ENCODE data around the gene NIM1K.
"Not testable (repeated sequence)": the region's sequence is repeated elsewhere in the genome, so short reads cannot be mapped to it uniquely, and the experiment has no call there.

NIM1K gene

GRCh38 chr5:43296835-43297234, 104.8 kb downstream of the NIM1K start:
- Histone ChIP-seq H3K27ac (ENCODE audit: insufficient read depth, low read depth, low read length, poor library complexity, severe bottlenecking) (no peak overlapping the region), H3K27me3 (ENCODE audit: control insufficient read depth, insufficient read depth, low read length, poor library complexity, severe bottlenecking) (no peaks in the 10 kb centered on the region), H3K4me1 (ENCODE audit: control insufficient read depth, insufficient read depth, low read length) (no peaks in the 10 kb centered on the region), H3K9me3 (ENCODE audit: control insufficient read depth, low read length) (no peaks in the 10 kb centered on the region), H3K4me3 (ENCODE audit: insufficient read depth, low read depth, low read length) (no peak overlapping the region), H3K36me3 (ENCODE audit: control insufficient read depth, insufficient read depth, low read length) (peaks cover 61% of the 10 kb centered on the region)
- WGBS, 2 experiments: 97 to 100% methylated on average over 1 to 2 of the region's 2 CpGs

GRCh38 chr5:43298443-43298842, 106.4 kb downstream of the NIM1K start:
- 93 to 94% methylated on average over 5 of the region's 5 CpGs for WGBS, 2 experiments
- Histone ChIP-seq H3K27ac (ENCODE audit: insufficient read depth, low read depth, low read length, poor library complexity, severe bottlenecking) (no peak overlapping the region), H3K4me1 (ENCODE audit: control insufficient read depth, insufficient read depth, low read length) (no peaks in the 10 kb centered on the region), H3K36me3 (ENCODE audit: control insufficient read depth, insufficient read depth, low read length) (peaks cover 46% of the 10 kb centered on the region), H3K4me3 (ENCODE audit: insufficient read depth, low read depth, low read length) (no peak overlapping the region), H3K9me3 (ENCODE audit: control insufficient read depth, low read length) (no peaks in the 10 kb centered on the region), H3K27me3 (ENCODE audit: control insufficient read depth, insufficient read depth, low read length, poor library complexity, severe bottlenecking) (no peaks in the 10 kb centered on the region)

GRCh38 chr5:43300112-43300511, 108.1 kb downstream of the NIM1K start:
- Histone ChIP-seq H3K4me1 (ENCODE audit: control insufficient read depth, insufficient read depth, low read length) (no peaks in the 10 kb centered on the region), H3K27me3 (ENCODE audit: control insufficient read depth, insufficient read depth, low read length, poor library complexity, severe bottlenecking) (no peaks in the 10 kb centered on the region), H3K9me3 (ENCODE audit: control insufficient read depth, low read length) (no peaks in the 10 kb centered on the region), H3K27ac (ENCODE audit: insufficient read depth, low read depth, low read length, poor library complexity, severe bottlenecking) (no peak overlapping the region), H3K4me3 (ENCODE audit: insufficient read depth, low read depth, low read length) (no peak overlapping the region), H3K36me3 (ENCODE audit: control insufficient read depth, insufficient read depth, low read length) (peaks cover 34% of the 10 kb centered on the region)
- WGBS, 2 experiments: 80 to 86% methylated on average over 1 of the region's 1 CpG

GRCh38 chr5:43301653-43302091, 109.6 kb downstream of the NIM1K start:
- H3K36me3 ChIP-seq (ENCODE audit: control insufficient read depth, insufficient read depth, low read length): peaks cover 19% of the 10 kb centered on the region

GRCh38 chr5:43302481-43302880, 110.5 kb downstream of the NIM1K start:
- Histone ChIP-seq H3K4me3 (ENCODE audit: insufficient read depth, low read depth, low read length) (no peak overlapping the region), H3K27ac (ENCODE audit: insufficient read depth, low read depth, low read length, poor library complexity, severe bottlenecking) (no peak overlapping the region), H3K9me3 (ENCODE audit: control insufficient read depth, low read length) (no peaks in the 10 kb centered on the region), H3K4me1 (ENCODE audit: control insufficient read depth, insufficient read depth, low read length) (no peaks in the 10 kb centered on the region), H3K36me3 (ENCODE audit: control insufficient read depth, insufficient read depth, low read length) (peaks cover 14% of the 10 kb centered on the region), H3K27me3 (ENCODE audit: control insufficient read depth, insufficient read depth, low read length, poor library complexity, severe bottlenecking) (no peaks in the 10 kb centered on the region)
- WGBS, 2 experiments: 88 to 95% methylated on average over 3 of the region's 3 CpGs

More at GRCh38 chr5:43301653-43302091, 109.6 kb downstream of the NIM1K start:
- Histone ChIP-seq H3K27ac (ENCODE audit: insufficient read depth, low read depth, low read length, poor library complexity, severe bottlenecking) (no peak overlapping the region), H3K9me3 (ENCODE audit: control insufficient read depth, low read length) (no peaks in the 10 kb centered on the region), H3K27me3 (ENCODE audit: control insufficient read depth, insufficient read depth, low read length, poor library complexity, severe bottlenecking) (no peaks in the 10 kb centered on the region), H3K4me1 (ENCODE audit: control insufficient read depth, insufficient read depth, low read length) (no peaks in the 10 kb centered on the region), H3K4me3 (ENCODE audit: insufficient read depth, low read depth, low read length) (no peak overlapping the region)
- 90 to 96% methylated on average over 3 of the region's 3 CpGs for WGBS, 2 experiments

- H3K27me3 ChIP-seq (ENCODE audit: control insufficient read depth, insufficient read depth, low read length, poor library complexity, severe bottlenecking): no peaks in the 10 kb centered on the region
- H3K4me3 ChIP-seq (ENCODE audit: insufficient read depth, low read depth, low read length): no peak overlapping the region
- no peak overlapping the region for H3K27ac ChIP-seq (ENCODE audit: insufficient read depth, low read depth, low read length, poor library complexity, severe bottlenecking)
- 94% methylated on average over 4 of the region's 4 CpGs for WGBS, 2 experiments
- no peaks in the 10 kb centered on the region for H3K9me3 ChIP-seq (ENCODE audit: control insufficient read depth, low read length)
- H3K36me3 ChIP-seq (ENCODE audit: control insufficient read depth, insufficient read depth, low read length): peaks cover 11% of the 10 kb centered on the region
- no peaks in the 10 kb centered on the region for H3K4me1 ChIP-seq (ENCODE audit: control insufficient read depth, insufficient read depth, low read length)
These were observed 111.2 kb downstream of the NIM1K start for GRCh38 chr5:43303242-43303641.

GRCh38 chr5:43304525-43304924, 112.5 kb downstream of the NIM1K start:
- H3K9me3 ChIP-seq (ENCODE audit: control insufficient read depth, low read length): no peaks in the 10 kb centered on the region
- H3K4me1 ChIP-seq (ENCODE audit: control insufficient read depth, insufficient read depth, low read length): peaks cover 3% of the 10 kb centered on the region
- WGBS, 2 experiments: 90 to 100% methylated on average over 1 of the region's 1 CpG
- no peaks in the 10 kb centered on the region for H3K27me3 ChIP-seq (ENCODE audit: control insufficient read depth, insufficient read depth, low read length, poor library complexity, severe bottlenecking)
- H3K36me3 ChIP-seq (ENCODE audit: control insufficient read depth, insufficient read depth, low read length): peaks cover 4% of the 10 kb centered on the region
- H3K27ac ChIP-seq (ENCODE audit: insufficient read depth, low read depth, low read length, poor library complexity, severe bottlenecking): no peak overlapping the region
- H3K4me3 ChIP-seq (ENCODE audit: insufficient read depth, low read depth, low read length): no peak overlapping the region

GRCh38 chr5:43305948-43306565, 114.0 kb downstream of the NIM1K start:
- Histone ChIP-seq H3K9me3 (ENCODE audit: control insufficient read depth, low read length) (no peaks in the 10 kb centered on the region), H3K27me3 (ENCODE audit: control insufficient read depth, insufficient read depth, low read length, poor library complexity, severe bottlenecking) (no peaks in the 10 kb centered on the region), H3K4me1 (ENCODE audit: control insufficient read depth, insufficient read depth, low read length) (peaks cover 8% of the 10 kb centered on the region), H3K36me3 (ENCODE audit: control insufficient read depth, insufficient read depth, low read length) (no peaks in the 10 kb centered on the region), H3K4me3 (ENCODE audit: insufficient read depth, low read depth, low read length) (no peak overlapping the region), H3K27ac (ENCODE audit: insufficient read depth, low read depth, low read length, poor library complexity, severe bottlenecking) (no peak overlapping the region)
- 75 to 78% methylated on average over 1 of the region's 1 CpG for WGBS, 2 experiments

- H3K9me3 ChIP-seq (ENCODE audit: control insufficient read depth, low read length); H3K4me3 ChIP-seq (ENCODE audit: insufficient read depth, low read depth, low read length); H3K27me3 ChIP-seq (ENCODE audit: control insufficient read depth, insufficient read depth, low read length, poor library complexity, severe bottlenecking); H3K36me3 ChIP-seq (ENCODE audit: control insufficient read depth, insufficient read depth, low read length); H3K27ac ChIP-seq (ENCODE audit: insufficient read depth, low read depth, low read length, poor library complexity, severe bottlenecking): not testable (repeated sequence)
- peaks cover 16% of the 10 kb centered on the region for H3K4me1 ChIP-seq (ENCODE audit: control insufficient read depth, insufficient read depth, low read length)
- WGBS, 2 experiments: 87 to 92% methylated on average over 5 of the region's 5 CpGs
These were observed 114.9 kb downstream of the NIM1K start for GRCh38 chr5:43306954-43307353.

GRCh38 chr5:43309122-43309521, 117.1 kb downstream of the NIM1K start:
- H3K4me1 ChIP-seq (ENCODE audit: control insufficient read depth, insufficient read depth, low read length): peaks cover 21% of the 10 kb centered on the region
- no peaks in the 10 kb centered on the region for H3K27me3 ChIP-seq (ENCODE audit: control insufficient read depth, insufficient read depth, low read length, poor library complexity, severe bottlenecking)
- WGBS, 2 experiments: 58 to 78% methylated on average over 3 of the region's 3 CpGs
- no peaks in the 10 kb centered on the region for H3K9me3 ChIP-seq (ENCODE audit: control insufficient read depth, low read length)
- H3K36me3 ChIP-seq (ENCODE audit: control insufficient read depth, insufficient read depth, low read length): no peaks in the 10 kb centered on the region
- no peak overlapping the region for H3K27ac ChIP-seq (ENCODE audit: insufficient read depth, low read depth, low read length, poor library complexity, severe bottlenecking)
- peak overlapping the region; percentile 20 for H3K4me3 ChIP-seq (ENCODE audit: insufficient read depth, low read depth, low read length)

- no peaks in the 10 kb centered on the region for H3K27me3 ChIP-seq (ENCODE audit: control insufficient read depth, insufficient read depth, low read length, poor library complexity, severe bottlenecking)
- H3K36me3 ChIP-seq (ENCODE audit: control insufficient read depth, insufficient read depth, low read length): no peaks in the 10 kb centered on the region
- no peaks in the 10 kb centered on the region for H3K9me3 ChIP-seq (ENCODE audit: control insufficient read depth, low read length)
- peaks cover 21% of the 10 kb centered on the region for H3K4me1 ChIP-seq (ENCODE audit: control insufficient read depth, insufficient read depth, low read length)
- H3K4me3 ChIP-seq (ENCODE audit: insufficient read depth, low read depth, low read length): peak overlapping the region; percentile 20
- no peak overlapping the region for H3K27ac ChIP-seq (ENCODE audit: insufficient read depth, low read depth, low read length, poor library complexity, severe bottlenecking)
These were observed 117.6 kb downstream of the NIM1K start for GRCh38 chr5:43309637-43310036.

All from ectodermal cell (in vitro differentiated cells).